Small intestine (tissue), 16 donors: Measurements from ENCODE around the gene RNASE4. TPM values are rescaled to one million over a fixed set of nuclear protein-coding genes. Genes with fewer than 3 reads are reported as not detected.
"Not testable (repeated sequence)": the region's sequence is repeated elsewhere in the genome, so short reads cannot be mapped to it uniquely, and the experiment has no call there.

ENCODE experiments used
- DNase-seq, 2 donors: peaks; one replicate each; pipeline versions ENCODE4 v3.0.0 to v3.0.0-alpha.2; 2013
- FAIRE-seq: peaks from 2 replicates; lab custom pipeline; 2012; peaks lifted over from hg19 to GRCh38; lab: Jason Lieb, UNC
- H3K27ac ChIP-seq, 3 donors: one replicate each; pipeline ENCODE4 v1.5.1; 2013; ENCODE audit warnings: low read length in 2 of 3, mild to moderate bottlenecking in 2 of 3, control low read depth in 1 of 3, inconsistent platforms in 1 of 3, low read depth in 1 of 3, moderate library complexity in 1 of 3
- H3K27me3 ChIP-seq, 3 donors: one replicate each; pipeline ENCODE4 v1.6.1; 2013; ENCODE audit warnings: low read length in 3 of 3, inconsistent platforms in 1 of 3; ENCODE audit not compliant: control insufficient read depth in 3 of 3, insufficient read depth in 3 of 3
- H3K36me3 ChIP-seq, 3 donors: one replicate each; pipeline ENCODE4 v1.6.1; 2013; ENCODE audit warnings: low read length in 3 of 3, inconsistent platforms in 1 of 3, low read depth in 1 of 3, mild to moderate bottlenecking in 1 of 3, moderate library complexity in 1 of 3; ENCODE audit not compliant: control insufficient read depth in 3 of 3, insufficient read depth in 2 of 3
- H3K4me1 ChIP-seq, 3 donors: one replicate each; pipeline ENCODE4 v1.6.1; 2013; ENCODE audit warnings: low read length in 2 of 3, inconsistent platforms in 1 of 3, low read depth in 1 of 3, mild to moderate bottlenecking in 1 of 3, moderate library complexity in 1 of 3; ENCODE audit not compliant: control insufficient read depth in 3 of 3, insufficient read depth in 2 of 3
- H3K4me3 ChIP-seq, 3 donors: one replicate each; pipeline ENCODE4 v1.5.1; 2013; ENCODE audit warnings: low read length in 3 of 3, control low read depth in 1 of 3, inconsistent platforms in 1 of 3, low read depth in 1 of 3, mild to moderate bottlenecking in 1 of 3, moderate library complexity in 1 of 3
- H3K9me3 ChIP-seq, 2 donors: one replicate each; pipeline ENCODE4 v1.6.1; 2013; ENCODE audit warnings: low read depth in 1 of 2, low read length in 1 of 2; ENCODE audit not compliant: control insufficient read depth in 2 of 2, insufficient read depth in 1 of 2
- WGBS, 3 donors: extraction: QIAGEN DNeasy Blood & Tissue Kit; methylation state at CpG; one replicate each; pipeline ENCODE4 v1.1.7; 2013; 5-methylcytosine and 5-hydroxymethylcytosine counted together
- long read RNA-seq, 10 donors: transcript quantifications; one replicate each; lab custom pipeline, GENCODE V29; 2026
- polyA plus RNA-seq, 4 donors: library from polyadenylated mRNA; stranded (reverse) in 3 of 4; unstranded in 1 of 4; fragments of 200-250 nt in 3 of 4; fragments of 120-200 nt in 1 of 4; gene quantifications; one replicate each; pipeline versions ENCODE4 v1.2.1 to v1.2.3, GENCODE V29; 2013
- donor health status: healthy with polysubstance abuse.
- donor health status: control.
- donor health status: control.
- donor health status: Bipolar disorder and iron deficiency.
- donor health status: healthy.

The RNASE4 gene
- 10 to 100 TPM in 3 of 4 donors, 1 to 10 TPM in 1; 8.1 to 45.7 (median 31.1) TPM for polyA plus RNA-seq
- long read RNA-seq, donor 1, result 0 reads
- long read RNA-seq, donor 2, transcript RNASE4-203 (2 exons, 2,520 nt), result major isoform, 7 of 15 reads
- long read RNA-seq, donor 2, partial matches to known transcripts, result 8 of 15 reads
- long read RNA-seq, donor 2, other reads (novel, unspliced or antisense), result 0 of 15 reads
- long read RNA-seq, donor 3, transcript RNASE4-203 (2 exons, 2,520 nt), result major isoform, 16 of 46 reads
- long read RNA-seq, donor 3, partial matches to known transcripts, result 30 of 46 reads
- long read RNA-seq, donor 3, other reads (novel, unspliced or antisense), result 0 of 46 reads
- long read RNA-seq, donor 4, partial matches to known transcripts, result 0 of 1 reads
- long read RNA-seq, donor 4, other reads (novel, unspliced or antisense), result 0 of 1 reads
- long read RNA-seq, donor 5, transcript RNASE4-203 (2 exons, 2,520 nt), result major isoform, 6 of 6 reads
- long read RNA-seq, donor 5, partial matches to known transcripts, result 0 of 6 reads
- long read RNA-seq, donor 5, other reads (novel, unspliced or antisense), result 0 of 6 reads
- long read RNA-seq, donor 6, transcript RNASE4-203 (2 exons, 2,520 nt), result major isoform, 26 of 27 reads
- long read RNA-seq, donor 6, partial matches to known transcripts, result 0 of 27 reads
- long read RNA-seq, donor 6, other reads (novel, unspliced or antisense), result 0 of 27 reads
- long read RNA-seq, donor 7, result 0 reads
- long read RNA-seq, donor 8, result 0 reads
- long read RNA-seq, donor 9, transcript RNASE4-203 (2 exons, 2,520 nt), result major isoform, 6 of 6 reads
- long read RNA-seq, donor 9, partial matches to known transcripts, result 0 of 6 reads
- long read RNA-seq, donor 9, other reads (novel, unspliced or antisense), result 0 of 6 reads
- long read RNA-seq, donor 10, transcript RNASE4-203 (2 exons, 2,520 nt), result major isoform, 51 of 54 reads
- long read RNA-seq, donor 10, partial matches to known transcripts, result 0 of 54 reads
- long read RNA-seq, donor 10, other reads (novel, unspliced or antisense), result 0 of 54 reads

- FAIRE-seq (no peak), DNase-seq (peak; percentile 82 to 95)
- H3K27ac ChIP-seq, result peak within 1 kb of the TSS; percentile 98 to 100 (median 99)
- WGBS, 3 donors, result 0% methylated on average over 37 to 42 of the region's 42 CpGs
- H3K27me3 ChIP-seq, result no peaks in the 10 kb centered on the region
- H3K36me3 ChIP-seq, result no peaks in the 10 kb centered on the region
- peaks cover 3 to 47% (median 5%) of the 10 kb centered on the region in 3 donors for H3K4me1 ChIP-seq
- H3K4me3 ChIP-seq, result peak within 1 kb of the TSS; percentile 55 to 85 (median 84)
- H3K9me3 ChIP-seq, result no peaks in the 10 kb centered on the region
Observed at GRCh38 chr14:20683891-20684661, at the start of gene RNASE4. TSS of gene RNASE4 (plus strand) at chr14:20684560. CDS start at chr14:20699372, 14,812 bp downstream.

- no peak for DNase-seq
- Histone ChIP-seq H3K4me1 (no peaks in the 10 kb centered on the region), H3K27me3 (peaks cover 0 to 5% (median 0%) of the 10 kb centered on the region in 3 donors), H3K9me3 (no peaks in the 10 kb centered on the region), H3K27ac (no peak within 1 kb of the TSS), H3K4me3 (no peak within 1 kb of the TSS), H3K36me3 (no peaks in the 10 kb centered on the region)
- no peak for FAIRE-seq
- WGBS, 3 donors, result 88 to 98% (median 97%) methylated on average over 2 of the region's 2 CpGs
Observed at GRCh38 chr14:20641591-20641990, 42.8 kb upstream of the RNASE4 start, which contains the start of gene OR6S1. TSS of gene OR6S1 (minus strand) at chr14:20641691. CDS start at chr14:20641691, 0 bp downstream.

GRCh38 chr14:20642182-20642581 is 42.2 kb upstream of the RNASE4 start:
- no peaks in the 10 kb centered on the region for H3K36me3 ChIP-seq
- H3K9me3 ChIP-seq, result no peaks in the 10 kb centered on the region
- H3K27me3 ChIP-seq, result peaks cover 0 to 5% (median 0%) of the 10 kb centered on the region in 3 donors
- FAIRE-seq (no peak), DNase-seq (no peak)
- H3K27ac ChIP-seq, result no peak overlapping the region
- 87 to 95% (median 90%) methylated on average over 7 of the region's 7 CpGs for WGBS, 3 donors
- no peak overlapping the region for H3K4me3 ChIP-seq
- no peaks in the 10 kb centered on the region for H3K4me1 ChIP-seq

GRCh38 chr14:20642755-20643154 is 41.6 kb upstream of the RNASE4 start:
- H3K36me3 ChIP-seq, H3K27me3 ChIP-seq, H3K9me3 ChIP-seq, H3K4me1 ChIP-seq, FAIRE-seq, DNase-seq, H3K4me3 ChIP-seq, H3K27ac ChIP-seq: not testable (repeated sequence)
- WGBS, 3 donors, result 6 to 22% (median 17%) methylated on average over 3 of the region's 3 CpGs

GRCh38 chr14:20644520-20644919 is 39.8 kb upstream of the RNASE4 start:
- WGBS, 3 donors, result 93 to 100% (median 100%) methylated on average over 2 of the region's 2 CpGs
- Histone ChIP-seq H3K9me3 (no peaks in the 10 kb centered on the region), H3K4me3 (no peak overlapping the region), H3K27me3 (peaks cover 0 to 5% (median 0%) of the 10 kb centered on the region in 3 donors), H3K27ac (no peak overlapping the region), H3K4me1 (no peaks in the 10 kb centered on the region), H3K36me3 (no peaks in the 10 kb centered on the region)
- DNase-seq, result no peak
- FAIRE-seq, result no peak

- DNase-seq (no peak), FAIRE-seq (no peak)
- H3K27me3 ChIP-seq, result peaks cover 0 to 9% (median 0%) of the 10 kb centered on the region in 3 donors
- no peaks in the 10 kb centered on the region for H3K36me3 ChIP-seq
- no peaks in the 10 kb centered on the region for H3K9me3 ChIP-seq
- no peak overlapping the region for H3K4me3 ChIP-seq
- no peak overlapping the region for H3K27ac ChIP-seq
- no peaks in the 10 kb centered on the region for H3K4me1 ChIP-seq
- 82 to 91% (median 88%) methylated on average over 1 of the region's 1 CpG for WGBS, 3 donors
Observed at GRCh38 chr14:20645481-20645880, 38.9 kb upstream of the RNASE4 start.

GRCh38 chr14:20652996-20653975 is 31.1 kb upstream of the RNASE4 start:
- H3K4me3 ChIP-seq, result peak overlapping the region in 1 of 3 donors; percentile 1

More at GRCh38 chr14:20652996-20653975, 31.1 kb upstream of the RNASE4 start:
- H3K4me1 ChIP-seq, result peaks cover 0 to 13% (median 9%) of the 10 kb centered on the region in 3 donors
- DNase-seq (peak in 1 of 2 donors; percentile 69), FAIRE-seq (no peak)
- H3K27me3 ChIP-seq, result peaks cover 0 to 24% (median 9%) of the 10 kb centered on the region in 3 donors
- WGBS, 3 donors, result 5 to 34% (median 27%) methylated on average over 36 to 39 of the region's 39 CpGs
- H3K36me3 ChIP-seq, result no peaks in the 10 kb centered on the region
- H3K9me3 ChIP-seq, result no peaks in the 10 kb centered on the region
- H3K27ac ChIP-seq, result no peak overlapping the region
